ENCODE measurements around the gene OR51D1. TPM values are rescaled to one million over a fixed set of nuclear protein-coding genes. Genes with fewer than 3 reads are reported as not detected.

The OR51D1 gene
- total RNA-seq, 2 donors from 2014 or later: not detected

- Histone ChIP-seq H3K36me3 (no peaks in the 10 kb centered on the region), H3K27me3 (replicated peaks; ENCODE audit: insufficient read depth) (no peaks in the 10 kb centered on the region), H3K27ac (no peak overlapping the region), H3K9me3 (no peaks in the 10 kb centered on the region), H3K4me1 (ENCODE audit: control insufficient read depth in 1 of 2, low read depth in 2 of 2) (no peaks in the 10 kb centered on the region), H3K4me3 (no peak overlapping the region)
- TF ChIP-seq, protein P1, sequence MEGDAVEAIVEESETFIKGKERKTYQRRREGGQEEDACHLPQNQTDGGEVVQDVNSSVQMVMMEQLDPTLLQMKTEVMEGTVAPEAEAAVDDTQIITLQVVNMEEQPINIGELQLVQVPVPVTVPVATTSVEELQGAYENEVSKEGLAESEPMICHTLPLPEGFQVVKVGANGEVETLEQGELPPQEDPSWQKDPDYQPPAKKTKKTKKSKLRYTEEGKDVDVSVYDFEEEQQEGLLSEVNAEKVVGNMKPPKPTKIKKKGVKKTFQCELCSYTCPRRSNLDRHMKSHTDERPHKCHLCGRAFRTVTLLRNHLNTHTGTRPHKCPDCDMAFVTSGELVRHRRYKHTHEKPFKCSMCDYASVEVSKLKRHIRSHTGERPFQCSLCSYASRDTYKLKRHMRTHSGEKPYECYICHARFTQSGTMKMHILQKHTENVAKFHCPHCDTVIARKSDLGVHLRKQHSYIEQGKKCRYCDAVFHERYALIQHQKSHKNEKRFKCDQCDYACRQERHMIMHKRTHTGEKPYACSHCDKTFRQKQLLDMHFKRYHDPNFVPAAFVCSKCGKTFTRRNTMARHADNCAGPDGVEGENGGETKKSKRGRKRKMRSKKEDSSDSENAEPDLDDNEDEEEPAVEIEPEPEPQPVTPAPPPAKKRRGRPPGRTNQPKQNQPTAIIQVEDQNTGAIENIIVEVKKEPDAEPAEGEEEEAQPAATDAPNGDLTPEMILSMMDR (IDR thresholded peaks at IDR 0.05): no peak
- no peak for DNase-seq (ENCODE audit: low spot score)
- no peak for ATAC-seq (ENCODE audit: insufficient number of reproducible peaks, low FRiP score, low read depth)
Observed at GRCh38 chr11:4662876-4663275, 25.6 kb downstream of the OR51D1 start.

GRCh38 chr11:4664183-4664582 is 26.9 kb downstream of the OR51D1 start:
- ATAC-seq (ENCODE audit: insufficient number of reproducible peaks, low FRiP score, low read depth) (no peak), DNase-seq (ENCODE audit: low spot score) (no peak)
- no peak overlapping the region for H3K27ac ChIP-seq
- no peaks in the 10 kb centered on the region for H3K9me3 ChIP-seq
- TF ChIP-seq, protein P1 (IDR thresholded peaks at IDR 0.05): no peak
- H3K4me1 ChIP-seq (ENCODE audit: control insufficient read depth in 1 of 2, low read depth in 2 of 2): no peaks in the 10 kb centered on the region
- no peaks in the 10 kb centered on the region for H3K36me3 ChIP-seq
- H3K27me3 ChIP-seq (replicated peaks; ENCODE audit: insufficient read depth): no peaks in the 10 kb centered on the region
- H3K4me3 ChIP-seq: no peak overlapping the region

- Histone ChIP-seq H3K27me3 (replicated peaks; ENCODE audit: insufficient read depth) (no peaks in the 10 kb centered on the region), H3K27ac (no peak overlapping the region), H3K4me3 (no peak overlapping the region), H3K4me1 (ENCODE audit: control insufficient read depth in 1 of 2, low read depth in 2 of 2) (no peaks in the 10 kb centered on the region), H3K9me3 (no peaks in the 10 kb centered on the region), H3K36me3 (no peaks in the 10 kb centered on the region)
- ATAC-seq (ENCODE audit: insufficient number of reproducible peaks, low FRiP score, low read depth) (no peak), DNase-seq (ENCODE audit: low spot score) (no peak)
- TF ChIP-seq, protein P1 (IDR thresholded peaks at IDR 0.05): no peak
Observed at GRCh38 chr11:4664786-4665185, 27.5 kb downstream of the OR51D1 start.

DNA sequence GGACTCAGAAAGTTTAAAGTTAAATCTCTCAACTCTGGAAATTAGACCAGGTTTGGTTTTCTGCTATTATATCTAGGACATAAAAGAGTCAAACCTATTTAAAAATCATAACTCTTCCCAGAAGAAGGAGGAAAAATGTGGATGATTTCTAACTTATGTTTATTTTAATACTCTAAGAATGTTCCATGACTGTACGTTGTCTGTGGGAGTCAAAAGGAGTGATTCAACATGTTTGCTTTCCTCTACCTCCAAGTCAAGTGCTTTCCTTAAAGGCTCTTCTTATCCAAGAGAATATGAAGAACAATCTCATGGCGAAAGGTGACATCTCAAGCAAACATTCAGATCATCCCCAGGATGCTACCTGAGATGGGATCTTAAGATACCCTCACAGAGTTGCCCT is 28.1 kb downstream of the OR51D1 start:
- Histone ChIP-seq H3K9me3 (no peaks in the 10 kb centered on the region), H3K4me3 (no peak overlapping the region), H3K27me3 (replicated peaks; ENCODE audit: insufficient read depth) (no peaks in the 10 kb centered on the region), H3K36me3 (no peaks in the 10 kb centered on the region), H3K4me1 (ENCODE audit: control insufficient read depth in 1 of 2, low read depth in 2 of 2) (no peaks in the 10 kb centered on the region), H3K27ac (no peak overlapping the region)
- DNase-seq (ENCODE audit: low spot score) (no peak), ATAC-seq (ENCODE audit: insufficient number of reproducible peaks, low FRiP score, low read depth) (no peak)
- TF ChIP-seq, protein P1 (IDR thresholded peaks at IDR 0.05): no peak

- Histone ChIP-seq H3K4me3 (no peak overlapping the region), H3K27me3 (replicated peaks; ENCODE audit: insufficient read depth) (no peaks in the 10 kb centered on the region), H3K9me3 (no peaks in the 10 kb centered on the region), H3K4me1 (ENCODE audit: control insufficient read depth in 1 of 2, low read depth in 2 of 2) (peaks cover 0 to 13% of the 10 kb centered on the region in 2 donors), H3K27ac (no peak overlapping the region), H3K36me3 (no peaks in the 10 kb centered on the region)
- DNase-seq (ENCODE audit: low spot score) (no peak), ATAC-seq (ENCODE audit: insufficient number of reproducible peaks, low FRiP score, low read depth) (no peak)
- TF ChIP-seq, protein P1 (IDR thresholded peaks at IDR 0.05): no peak
Observed at GRCh38 chr11:4671741-4672140, 34.5 kb downstream of the OR51D1 start.
